Loucy (cell line): ENCODE results near the gene GRID1.

Experiments
- H2AFZ ChIP-seq: fragments of 200-600 bp; sonication (generic); 2 replicates; pipeline ENCODE4 v1.6.0; 2016; ENCODE audit warnings: antibody characterized with exemption, mild to moderate bottlenecking, low read length, moderate library complexity
- H3F3A ChIP-seq: fragments of 200-600 bp; 2 replicates; pipeline ENCODE4 v1.6.0; 2016; ENCODE audit warnings: antibody characterized with exemption, low read depth, mild to moderate bottlenecking
- H3K27me3 ChIP-seq: fragments of 200-600 bp; sonication (generic); 2 replicates; pipeline ENCODE4 v1.6.1; 2014; ENCODE audit warnings: low read length, mild to moderate bottlenecking; ENCODE audit not compliant: insufficient read depth, poor library complexity, severe bottlenecking
- H3K36me3 ChIP-seq: fragments of 200-600 bp; sonication (generic); 2 replicates; pipeline ENCODE4 v1.6.1; 2016; ENCODE audit warnings: low read length; ENCODE audit not compliant: insufficient read depth
- H3K4me1 ChIP-seq: fragments of 200-600 bp; sonication (generic); 2 replicates; pipeline ENCODE4 v1.5.1; 2014; ENCODE audit warnings: low read length, mild to moderate bottlenecking; ENCODE audit not compliant: insufficient read depth, poor library complexity, severe bottlenecking
- H3K4me2 ChIP-seq: fragments of 200-600 bp; sonication (generic); 2 replicates; pipeline ENCODE4 v1.6.0; 2014; ENCODE audit warnings: antibody characterized with exemption, low read length, low read depth, mild to moderate bottlenecking; ENCODE audit not compliant: poor library complexity, severe bottlenecking
- H3K4me3 ChIP-seq: fragments of 200-600 bp; sonication (generic); 2 replicates; pipeline ENCODE4 v1.5.1; 2014; ENCODE audit warnings: low read length, mild to moderate bottlenecking, mixed read lengths; ENCODE audit not compliant: poor library complexity, severe bottlenecking
- H3K79me2 ChIP-seq: fragments of 200-600 bp; sonication (generic); 2 replicates; pipeline ENCODE4 v1.6.1; 2014; ENCODE audit warnings: low read length; ENCODE audit not compliant: insufficient read depth
- H3K9ac ChIP-seq: fragments of 200-600 bp; sonication (generic); 2 replicates; pipeline ENCODE4 v1.6.0; 2014; ENCODE audit warnings: mild to moderate bottlenecking, low read depth, low read length, moderate library complexity; ENCODE audit not compliant: poor library complexity, severe bottlenecking
- H3K9me2 ChIP-seq: fragments of 200-600 bp; sonication (generic); replicated peaks from 2 replicates; pipeline ENCODE4 v1.6.1; 2016; ENCODE audit warnings: low read depth, low read length, mixed read lengths
- H3K9me3 ChIP-seq: fragments of 200-600 bp; sonication (generic); 2 replicates; pipeline ENCODE4 v1.6.1; 2014; ENCODE audit warnings: mild to moderate bottlenecking, antibody characterized with exemption, low read length, low read depth; ENCODE audit not compliant: insufficient read depth
- H4K20me1 ChIP-seq: fragments of 200-600 bp; sonication (generic); 2 replicates; pipeline ENCODE4 v1.6.0; 2014; ENCODE audit warnings: antibody characterized with exemption, low read length, mild to moderate bottlenecking; ENCODE audit not compliant: insufficient read depth, poor library complexity, severe bottlenecking
- CTCF ChIP-seq: fragments of 200-600 bp; sonication (generic); conservative IDR thresholded peaks from 2 replicates; pipeline ENCODE4 v1.5.1; 2014; ENCODE audit warnings: mild to moderate bottlenecking, antibody characterized with exemption, low read length
- EZH2phosphoT487 ChIP-seq: fragments of 200-600 bp; IDR thresholded peaks from 2 replicates; pipeline ENCODE4 v1.6.1; 2018; ENCODE audit warnings: antibody characterized with exemption, mild to moderate bottlenecking, moderate library complexity, borderline replicate concordance

GRID1 gene

DNA sequence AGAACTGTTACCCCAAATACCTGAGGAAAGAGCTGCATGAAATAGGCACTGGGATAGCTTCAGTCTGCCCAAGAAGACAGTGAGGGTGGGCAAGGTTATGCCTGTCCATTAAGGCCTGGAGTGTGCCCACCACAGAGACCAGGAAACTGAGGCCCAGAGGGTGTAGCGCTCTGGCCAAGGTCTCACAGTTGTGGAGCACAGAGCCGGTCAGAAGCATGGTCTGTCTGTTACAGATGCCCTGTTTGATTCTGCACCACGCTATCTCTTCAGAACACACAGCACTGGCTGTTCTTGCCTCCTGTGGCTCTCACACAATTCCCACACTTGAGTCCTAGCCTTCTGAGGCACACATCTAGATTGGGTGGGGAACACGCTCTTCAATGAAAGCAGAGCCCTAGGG, 261.4 kb downstream of the GRID1 start:
- H3K9ac ChIP-seq: no peak overlapping the region
- H3F3A ChIP-seq: no peaks in the 10 kb centered on the region
- H3K9me2 ChIP-seq: no peaks in the 10 kb centered on the region
- no peak overlapping the region for H3K4me3 ChIP-seq
- H2AFZ ChIP-seq: no peak overlapping the region
- no peaks in the 10 kb centered on the region for H3K27me3 ChIP-seq
- no peaks in the 10 kb centered on the region for H4K20me1 ChIP-seq
- H3K79me2 ChIP-seq: no peaks in the 10 kb centered on the region
- TF ChIP-seq CTCF (no peak), EZH2phosphoT487 (no peak)
- H3K4me1 ChIP-seq: no peaks in the 10 kb centered on the region
- no peaks in the 10 kb centered on the region for H3K9me3 ChIP-seq
- no peaks in the 10 kb centered on the region for H3K36me3 ChIP-seq
- H3K4me2 ChIP-seq: no peak overlapping the region

- no peak overlapping the region for H3K9ac ChIP-seq
- H3K27me3 ChIP-seq: no peaks in the 10 kb centered on the region
- H2AFZ ChIP-seq: no peak overlapping the region
- TF ChIP-seq EZH2phosphoT487: no peak
- no peak for TF ChIP-seq CTCF
- no peak overlapping the region for H3K4me3 ChIP-seq
- H3F3A ChIP-seq: no peaks in the 10 kb centered on the region
- no peaks in the 10 kb centered on the region for H3K36me3 ChIP-seq
- no peaks in the 10 kb centered on the region for H3K4me1 ChIP-seq
- H3K79me2 ChIP-seq: no peaks in the 10 kb centered on the region
- H3K4me2 ChIP-seq: no peak overlapping the region
- H4K20me1 ChIP-seq: no peaks in the 10 kb centered on the region
- H3K9me2 ChIP-seq: no peaks in the 10 kb centered on the region
- H3K9me3 ChIP-seq: no peaks in the 10 kb centered on the region
Measured at GRCh38 chr10:86104611-86105145, 261.9 kb downstream of the GRID1 start.

DNA sequence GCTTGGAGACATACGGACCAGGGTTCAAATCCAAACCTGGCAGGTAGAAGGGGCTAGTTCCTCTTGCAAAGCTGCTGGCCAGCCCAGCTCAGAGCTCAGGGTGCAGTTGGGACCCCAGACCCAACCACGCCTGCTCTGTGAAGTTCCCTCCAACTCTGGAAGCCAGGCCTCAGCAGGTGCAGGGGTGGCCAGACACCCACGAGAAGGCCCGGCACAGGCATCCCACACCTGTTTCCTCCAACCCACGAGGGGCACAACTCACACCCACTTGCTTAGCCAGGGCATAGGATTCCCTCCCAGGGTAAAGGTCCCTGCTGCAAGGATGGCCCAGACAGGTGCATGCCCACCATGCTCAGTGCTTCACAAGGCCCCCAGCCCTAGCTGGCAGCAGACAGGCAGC, 262.4 kb downstream of the GRID1 start:
- Histone ChIP-seq H3F3A (no peaks in the 10 kb centered on the region), H3K79me2 (no peaks in the 10 kb centered on the region), H3K36me3 (no peaks in the 10 kb centered on the region), H3K27me3 (no peaks in the 10 kb centered on the region), H2AFZ (no peak overlapping the region), H4K20me1 (no peaks in the 10 kb centered on the region), H3K9ac (no peak overlapping the region), H3K9me3 (no peaks in the 10 kb centered on the region), H3K4me3 (no peak overlapping the region), H3K9me2 (no peaks in the 10 kb centered on the region), H3K4me1 (no peaks in the 10 kb centered on the region), H3K4me2 (no peak overlapping the region)
- no peak for TF ChIP-seq EZH2phosphoT487
- TF ChIP-seq CTCF: no peak
